ENCODE measurements around the gene HECTD1. TPM values are rescaled to one million over a fixed set of nuclear protein-coding genes. Genes with fewer than 3 reads are reported as not detected.
"Not testable (repeated sequence)": the region's sequence is repeated elsewhere in the genome, so short reads cannot be mapped to it uniquely, and the experiment has no call there.

Gene HECTD1
- total RNA-seq, 1 donor from 2014 or later, result 110 TPM

DNA sequence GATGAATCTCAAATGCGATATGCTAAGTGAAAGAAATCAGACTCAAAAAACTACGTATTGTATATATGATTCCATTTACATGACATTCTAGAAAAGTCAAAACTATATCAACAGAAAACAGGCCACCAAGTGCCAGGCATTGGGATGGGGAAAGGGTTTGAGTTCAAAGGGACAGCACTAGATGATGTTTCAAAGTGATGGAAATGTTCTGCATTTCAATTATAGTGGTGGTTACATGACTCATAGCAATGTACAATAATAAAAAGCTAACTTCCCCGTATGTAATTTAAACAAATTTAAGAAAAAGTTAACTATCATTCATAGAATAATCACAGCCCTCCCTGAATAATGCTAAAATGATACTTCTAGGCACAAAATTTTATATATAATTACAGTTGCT, 13.5 kb downstream of the HECTD1 start:
- TF ChIP-seq EZH2 (IDR thresholded peaks at IDR 0.05; ENCODE audit: insufficient read depth, low read length), result no peak
- TF ChIP-seq, protein P1, sequence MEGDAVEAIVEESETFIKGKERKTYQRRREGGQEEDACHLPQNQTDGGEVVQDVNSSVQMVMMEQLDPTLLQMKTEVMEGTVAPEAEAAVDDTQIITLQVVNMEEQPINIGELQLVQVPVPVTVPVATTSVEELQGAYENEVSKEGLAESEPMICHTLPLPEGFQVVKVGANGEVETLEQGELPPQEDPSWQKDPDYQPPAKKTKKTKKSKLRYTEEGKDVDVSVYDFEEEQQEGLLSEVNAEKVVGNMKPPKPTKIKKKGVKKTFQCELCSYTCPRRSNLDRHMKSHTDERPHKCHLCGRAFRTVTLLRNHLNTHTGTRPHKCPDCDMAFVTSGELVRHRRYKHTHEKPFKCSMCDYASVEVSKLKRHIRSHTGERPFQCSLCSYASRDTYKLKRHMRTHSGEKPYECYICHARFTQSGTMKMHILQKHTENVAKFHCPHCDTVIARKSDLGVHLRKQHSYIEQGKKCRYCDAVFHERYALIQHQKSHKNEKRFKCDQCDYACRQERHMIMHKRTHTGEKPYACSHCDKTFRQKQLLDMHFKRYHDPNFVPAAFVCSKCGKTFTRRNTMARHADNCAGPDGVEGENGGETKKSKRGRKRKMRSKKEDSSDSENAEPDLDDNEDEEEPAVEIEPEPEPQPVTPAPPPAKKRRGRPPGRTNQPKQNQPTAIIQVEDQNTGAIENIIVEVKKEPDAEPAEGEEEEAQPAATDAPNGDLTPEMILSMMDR (IDR thresholded peaks at IDR 0.05; ENCODE audit: insufficient read depth, low read depth, low read length), result no peak
- no peaks in the 10 kb centered on the region for H3K9me3 ChIP-seq (ENCODE audit: insufficient read depth, low read depth, low read length)
- H3K79me2 ChIP-seq (ENCODE audit: insufficient read depth, low read length), result peaks cover 87% of the 10 kb centered on the region
- no peak overlapping the region for H2AFZ ChIP-seq (ENCODE audit: low read depth, low read length)
- H3K9ac ChIP-seq (ENCODE audit: low read length), result no peak overlapping the region
- peaks cover 22% of the 10 kb centered on the region for H3K4me1 ChIP-seq (ENCODE audit: insufficient read depth, low read length)
- peak overlapping the region; percentile 18 for H3K4me2 ChIP-seq (ENCODE audit: low read length)
- no peaks in the 10 kb centered on the region for H3K36me3 ChIP-seq (ENCODE audit: insufficient read depth, low read length)
- H3K36me3 Mint-ChIP-seq (ENCODE audit: low read depth, unreplicated experiment), result peaks cover 10% of the 10 kb centered on the region
- peaks cover 25% of the 10 kb centered on the region for H3K4me1 Mint-ChIP-seq (ENCODE audit: low read depth, unreplicated experiment)
- H4K20me1 ChIP-seq (ENCODE audit: insufficient read depth, low read length), result peaks cover 66% of the 10 kb centered on the region
- H3K27me3 Mint-ChIP-seq (ENCODE audit: low read depth, unreplicated experiment), result no peaks in the 10 kb centered on the region
- H3K27ac Mint-ChIP-seq (ENCODE audit: unreplicated experiment), result no peak overlapping the region
- peak overlapping the region; percentile 84 for H3K27ac ChIP-seq (ENCODE audit: low read depth, low read length)
- H3K4me3 ChIP-seq (ENCODE audit: insufficient read depth, low read depth, low read length), result no peak overlapping the region
- no peak for DNase-seq (ENCODE audit: low read depth)
- FAIRE-seq, result no peak
- no peaks in the 10 kb centered on the region for H3K9me3 Mint-ChIP-seq (ENCODE audit: unreplicated experiment)
- H3K27me3 ChIP-seq (ENCODE audit: insufficient read depth, low read length), result no peaks in the 10 kb centered on the region
- H3K4me3 Mint-ChIP-seq (ENCODE audit: unreplicated experiment), result no peak overlapping the region

DNA sequence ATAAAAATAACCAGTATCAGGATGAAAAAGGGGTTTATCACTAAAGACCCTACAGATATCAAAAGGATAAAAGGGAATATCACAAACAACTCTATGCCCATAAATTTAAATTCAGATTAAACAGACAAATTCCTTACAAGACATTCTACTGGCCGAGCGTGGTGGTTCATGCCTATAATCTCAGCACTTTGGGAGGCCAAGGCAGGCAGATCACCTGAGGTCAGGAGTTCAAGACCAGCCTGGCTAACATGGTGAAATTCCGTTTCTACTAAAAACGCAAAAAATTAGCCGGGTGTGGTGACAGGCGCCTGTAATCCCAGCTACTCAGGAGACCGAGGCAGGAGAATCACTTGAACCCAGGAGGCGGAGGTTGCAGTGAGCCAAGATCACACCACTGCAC, 15.0 kb downstream of the HECTD1 start:
- not testable (repeated sequence) for H3K27ac ChIP-seq (ENCODE audit: low read depth, low read length); H3K36me3 Mint-ChIP-seq (ENCODE audit: low read depth, unreplicated experiment); H3K4me3 ChIP-seq (ENCODE audit: insufficient read depth, low read depth, low read length); H3K27ac Mint-ChIP-seq (ENCODE audit: unreplicated experiment); DNase-seq (ENCODE audit: low read depth); H3K9me3 Mint-ChIP-seq (ENCODE audit: unreplicated experiment); FAIRE-seq; H3K4me3 Mint-ChIP-seq (ENCODE audit: unreplicated experiment); H3K4me2 ChIP-seq (ENCODE audit: low read length); H3K36me3 ChIP-seq (ENCODE audit: insufficient read depth, low read length); H3K27me3 Mint-ChIP-seq (ENCODE audit: low read depth, unreplicated experiment); H3K9ac ChIP-seq (ENCODE audit: low read length); H3K27me3 ChIP-seq (ENCODE audit: insufficient read depth, low read length); H2AFZ ChIP-seq (ENCODE audit: low read depth, low read length); H3K9me3 ChIP-seq (ENCODE audit: insufficient read depth, low read depth, low read length)
- Histone ChIP-seq H3K4me1 (ENCODE audit: insufficient read depth, low read length) (peaks cover 22% of the 10 kb centered on the region), H3K79me2 (ENCODE audit: insufficient read depth, low read length) (peaks cover 87% of the 10 kb centered on the region), H4K20me1 (ENCODE audit: insufficient read depth, low read length) (peaks cover 61% of the 10 kb centered on the region)
- H3K4me1 Mint-ChIP-seq (ENCODE audit: low read depth, unreplicated experiment), result peaks cover 25% of the 10 kb centered on the region

DNA sequence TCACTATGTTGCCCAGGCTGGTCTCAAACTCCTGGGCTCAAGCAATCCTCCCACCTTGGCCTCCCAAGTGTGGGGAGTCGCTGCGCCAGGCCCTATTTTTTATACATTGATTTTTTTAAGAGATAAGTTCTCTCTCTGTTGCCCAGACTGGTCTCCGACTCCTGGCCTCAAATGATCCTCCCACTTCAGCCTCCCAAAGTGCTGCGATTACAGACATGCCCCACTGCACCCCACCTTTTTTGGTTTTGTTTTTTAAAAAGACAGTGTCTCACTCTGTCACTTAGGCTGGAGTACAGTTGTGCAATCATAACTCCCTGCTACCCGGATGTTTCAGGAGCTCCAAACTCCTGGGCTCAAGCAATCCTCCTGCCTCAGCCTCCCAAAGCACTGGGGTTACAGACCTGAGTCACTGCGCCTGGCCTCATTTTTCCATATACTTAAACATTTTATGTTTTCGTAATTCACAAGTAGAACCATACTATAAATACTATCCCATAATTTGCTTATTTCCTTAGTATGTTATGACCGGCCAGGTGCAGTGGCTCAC, 16.8 kb downstream of the HECTD1 start:
- H3K36me3 Mint-ChIP-seq (ENCODE audit: low read depth, unreplicated experiment), result peaks cover 8% of the 10 kb centered on the region
- H3K27ac Mint-ChIP-seq (ENCODE audit: unreplicated experiment), result no peak overlapping the region
- no peaks in the 10 kb centered on the region for H3K36me3 ChIP-seq (ENCODE audit: insufficient read depth, low read length)

More for the DNA sequence above, 16.8 kb downstream of the HECTD1 start:
- H3K27ac ChIP-seq (ENCODE audit: low read depth, low read length), result no peak overlapping the region
- no peak overlapping the region for H3K9ac ChIP-seq (ENCODE audit: low read length)
- H3K27me3 Mint-ChIP-seq (ENCODE audit: low read depth, unreplicated experiment), result no peaks in the 10 kb centered on the region
- H3K4me2 ChIP-seq (ENCODE audit: low read length), result no peak overlapping the region
- no peak overlapping the region for H3K4me3 ChIP-seq (ENCODE audit: insufficient read depth, low read depth, low read length)
- H3K4me1 ChIP-seq (ENCODE audit: insufficient read depth, low read length), result peaks cover 19% of the 10 kb centered on the region
- H3K9me3 Mint-ChIP-seq (ENCODE audit: unreplicated experiment), result no peaks in the 10 kb centered on the region
- peaks cover 90% of the 10 kb centered on the region for H3K79me2 ChIP-seq (ENCODE audit: insufficient read depth, low read length)
- H2AFZ ChIP-seq (ENCODE audit: low read depth, low read length), result no peak overlapping the region
- H4K20me1 ChIP-seq (ENCODE audit: insufficient read depth, low read length), result peaks cover 57% of the 10 kb centered on the region
- no peak overlapping the region for H3K4me3 Mint-ChIP-seq (ENCODE audit: unreplicated experiment)
- no peak for FAIRE-seq
- H3K4me1 Mint-ChIP-seq (ENCODE audit: low read depth, unreplicated experiment), result peaks cover 20% of the 10 kb centered on the region
- H3K27me3 ChIP-seq (ENCODE audit: insufficient read depth, low read length), result no peaks in the 10 kb centered on the region
- H3K9me3 ChIP-seq (ENCODE audit: insufficient read depth, low read depth, low read length), result no peaks in the 10 kb centered on the region
- DNase-seq (ENCODE audit: low read depth), result no peak
- TF ChIP-seq, protein P1 (IDR thresholded peaks at IDR 0.05; ENCODE audit: insufficient read depth, low read depth, low read length), result no peak
- TF ChIP-seq EZH2 (IDR thresholded peaks at IDR 0.05; ENCODE audit: insufficient read depth, low read length), result no peak
